HCT116 (cell line): ENCODE results near the gene CTU2.

Experiments used
- ATF3 ChIP-seq: IDR thresholded peaks from 2 replicates; pipeline ENCODE4 v1.6.1; 2012
- CTCF ChIP-seq, 3 experiments: fragments of 200-600 bp in 1 of 3; sonication (generic) in 1 of 3; IDR thresholded peaks in 2 of 3; conservative IDR thresholded peaks in 1 of 3; 2 replicates each; pipeline ENCODE4 v1.5.1; 2012 to 2017; ENCODE audit warnings: low read depth in 2 of 3, low read length in 2 of 3, antibody characterized with exemption in 1 of 3, borderline replicate concordance in 1 of 3, control low read depth in 1 of 3, mild to moderate bottlenecking in 1 of 3, mixed read lengths in 1 of 3, mixed run types in 1 of 3, moderate library complexity in 1 of 3; ENCODE audit not compliant: insufficient read depth in 1 of 3
- EGR1 ChIP-seq: IDR thresholded peaks from 2 replicates; pipeline ENCODE4 v1.6.1; 2012; ENCODE audit warnings: low read depth
- ELF1 ChIP-seq: IDR thresholded peaks from 2 replicates; pipeline ENCODE4 v1.6.1; 2012; ENCODE audit warnings: low read depth, borderline replicate concordance
- EZH2 ChIP-seq: fragments of 200-600 bp; sonication (generic); IDR thresholded peaks from 2 replicates; pipeline ENCODE4 v1.6.1; 2017; ENCODE audit warnings: antibody characterized with exemption, mixed run types
- EZH2phosphoT487 ChIP-seq: fragments of 200-600 bp; IDR thresholded peaks from 2 replicates; pipeline ENCODE4 v1.6.1; 2018; ENCODE audit warnings: antibody characterized with exemption, borderline replicate concordance
- JUND ChIP-seq: IDR thresholded peaks from 2 replicates; pipeline ENCODE4 v1.6.1; 2012
- POLR2A ChIP-seq: IDR thresholded peaks from 2 replicates; pipeline ENCODE4 v1.7.0; 2011; ENCODE audit warnings: borderline replicate concordance; ENCODE audit not compliant: insufficient read depth, insufficient read length; ENCODE audit errors: extremely low read depth
- SP1 ChIP-seq: IDR thresholded peaks from 2 replicates; pipeline ENCODE4 v1.6.1; 2012; ENCODE audit warnings: low read depth
- SRF ChIP-seq: IDR thresholded peaks from 2 replicates; pipeline ENCODE4 v1.6.1; 2012; ENCODE audit warnings: low read depth
- YY1 ChIP-seq: IDR thresholded peaks from 2 replicates; pipeline ENCODE4 v1.6.1; 2011; ENCODE audit warnings: low read length, low read depth, moderate library complexity, mild to moderate bottlenecking; ENCODE audit not compliant: insufficient replicate concordance; ENCODE audit errors: extremely low read depth
- ZNF274 ChIP-seq: fragments of 200-500 bp; sonication (Bioruptor generic); IDR thresholded peaks from 2 replicates; pipeline ENCODE4 v1.6.1; 2014; ENCODE audit warnings: mild to moderate bottlenecking, low read depth, low read length, inconsistent platforms
- TF ChIP-seq, protein P1 (sequence below): IDR thresholded peaks from 2 replicates; pipeline ENCODE4 v1.6.1; 2012; ENCODE audit warnings: low read depth

- TF ChIP-seq EZH2 (no peak), CTCF (IDR thresholded peaks at IDR 0.05 in 2 of 3, conservative IDR thresholded peaks at IDR 0.05 in 1 of 3; ENCODE audit: borderline replicate concordance in 1 of 3, insufficient read depth in 1 of 3, low read depth in 2 of 3, low read length in 2 of 3) (no peak), ATF3 (no peak), YY1 (no peak), ZNF274 (no peak), EZH2phosphoT487 (no peak), JUND (no peak), POLR2A (no peak), SRF (no peak), SP1 (no peak), ELF1 (no peak), EGR1 (no peak)
- TF ChIP-seq, protein P1, sequence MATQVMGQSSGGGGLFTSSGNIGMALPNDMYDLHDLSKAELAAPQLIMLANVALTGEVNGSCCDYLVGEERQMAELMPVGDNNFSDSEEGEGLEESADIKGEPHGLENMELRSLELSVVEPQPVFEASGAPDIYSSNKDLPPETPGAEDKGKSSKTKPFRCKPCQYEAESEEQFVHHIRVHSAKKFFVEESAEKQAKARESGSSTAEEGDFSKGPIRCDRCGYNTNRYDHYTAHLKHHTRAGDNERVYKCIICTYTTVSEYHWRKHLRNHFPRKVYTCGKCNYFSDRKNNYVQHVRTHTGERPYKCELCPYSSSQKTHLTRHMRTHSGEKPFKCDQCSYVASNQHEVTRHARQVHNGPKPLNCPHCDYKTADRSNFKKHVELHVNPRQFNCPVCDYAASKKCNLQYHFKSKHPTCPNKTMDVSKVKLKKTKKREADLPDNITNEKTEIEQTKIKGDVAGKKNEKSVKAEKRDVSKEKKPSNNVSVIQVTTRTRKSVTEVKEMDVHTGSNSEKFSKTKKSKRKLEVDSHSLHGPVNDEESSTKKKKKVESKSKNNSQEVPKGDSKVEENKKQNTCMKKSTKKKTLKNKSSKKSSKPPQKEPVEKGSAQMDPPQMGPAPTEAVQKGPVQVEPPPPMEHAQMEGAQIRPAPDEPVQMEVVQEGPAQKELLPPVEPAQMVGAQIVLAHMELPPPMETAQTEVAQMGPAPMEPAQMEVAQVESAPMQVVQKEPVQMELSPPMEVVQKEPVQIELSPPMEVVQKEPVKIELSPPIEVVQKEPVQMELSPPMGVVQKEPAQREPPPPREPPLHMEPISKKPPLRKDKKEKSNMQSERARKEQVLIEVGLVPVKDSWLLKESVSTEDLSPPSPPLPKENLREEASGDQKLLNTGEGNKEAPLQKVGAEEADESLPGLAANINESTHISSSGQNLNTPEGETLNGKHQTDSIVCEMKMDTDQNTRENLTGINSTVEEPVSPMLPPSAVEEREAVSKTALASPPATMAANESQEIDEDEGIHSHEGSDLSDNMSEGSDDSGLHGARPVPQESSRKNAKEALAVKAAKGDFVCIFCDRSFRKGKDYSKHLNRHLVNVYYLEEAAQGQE, result no peak
Measured at GRCh38 chr16:88705076-88705684, 1.1 kb upstream of the CTU2 start.
